K562 (cell line): Measurements from ENCODE around the gene ABAT. TPM values are rescaled to one million over a fixed set of nuclear protein-coding genes. Genes with fewer than 3 reads are reported as not detected.

ENCODE experiments used
- AFF4 ChIP-seq: sonication (generic); formaldehyde crosslinking; IDR thresholded peaks from 2 replicates; pipeline ENCODE4 v1.8.0; 2023; ENCODE audit warnings: mild to moderate bottlenecking, missing genetic modification reagents
- CREB5 ChIP-seq: fragments of 250-450 bp; sonication (Bioruptor Pico); IDR thresholded peaks from 2 replicates; pipeline ENCODE4 v1.5.0; 2020; ENCODE audit warnings: mild to moderate bottlenecking
- FOS ChIP-seq: IDR thresholded peaks from 3 replicates; pipeline ENCODE4 v1.6.1; 2011; ENCODE audit not compliant: insufficient read length; ENCODE audit errors: extremely low read depth
- HIVEP1 ChIP-seq: fragments of 250-450 bp; sonication (Bioruptor Pico); IDR thresholded peaks from 2 replicates; pipeline ENCODE4 v1.4.0; 2020; ENCODE audit warnings: mild to moderate bottlenecking
- PYGO2 ChIP-seq: fragments of 450-650 bp; IDR thresholded peaks from 2 replicates; pipeline ENCODE4 v1.6.1; 2016; ENCODE audit warnings: mild to moderate bottlenecking, missing genetic modification characterization, moderate library complexity, missing compliant biosample characterization
- RBM34 ChIP-seq: fragments of 200-400 bp; formaldehyde crosslinking; IDR thresholded peaks from 2 replicates; pipeline ENCODE4 v1.6.1; 2018; ENCODE audit warnings: low read length, borderline replicate concordance; ENCODE audit not compliant: insufficient read depth
- RCOR1 ChIP-seq, 2 experiments: IDR thresholded peaks; 2 replicates each; pipeline ENCODE4 v1.6.1; 2012; ENCODE audit warnings: low read depth in 2 of 2, low read length in 2 of 2, borderline replicate concordance in 1 of 2, improper control_type of control experiment in 1 of 2
- SP1 ChIP-seq: sonication (generic); formaldehyde crosslinking; IDR thresholded peaks from 2 replicates; pipeline ENCODE4 v1.8.1; 2022; ENCODE audit warnings: mild to moderate bottlenecking, missing genetic modification reagents
- SP2 ChIP-seq: IDR thresholded peaks from 2 replicates; pipeline ENCODE4 v1.6.1; 2011; ENCODE audit warnings: mild to moderate bottlenecking, low read depth, low read length, moderate library complexity; ENCODE audit not compliant: poor library complexity, severe bottlenecking; ENCODE audit errors: extremely low read depth
- TRIM28 ChIP-seq: fragments of 450-650 bp; IDR thresholded peaks from 2 replicates; pipeline ENCODE4 v1.6.1; 2017
- YY1 ChIP-seq, 3 experiments: IDR thresholded peaks; 2 replicates each; pipeline ENCODE4 v1.6.1; 2011; ENCODE audit warnings: low read length in 2 of 3, mild to moderate bottlenecking in 2 of 3, moderate library complexity in 2 of 3, borderline replicate concordance in 1 of 3, control low read depth in 1 of 3, low read depth in 1 of 3; ENCODE audit not compliant: insufficient read depth in 3 of 3, insufficient replicate concordance in 2 of 3, control insufficient read depth in 1 of 3, insufficient read length in 1 of 3; ENCODE audit errors: extremely low read depth in 1 of 3
- ZBTB8A ChIP-seq: fragments of 450-650 bp; IDR thresholded peaks from 2 replicates; pipeline ENCODE4 v1.6.1; 2018; ENCODE audit warnings: mild to moderate bottlenecking, moderate library complexity; ENCODE audit not compliant: partially characterized antibody
- ZFP1 ChIP-seq: fragments of 450-650 bp; formaldehyde crosslinking; IDR thresholded peaks from 2 replicates; pipeline ENCODE4 v1.4.0; 2020; ENCODE audit warnings: mild to moderate bottlenecking, mixed read lengths
- polyA plus RNA-seq, 8 experiments: library from polyadenylated mRNA; depleted of rRNA in 4 of 8; stranded (reverse) in 5 of 8; unstranded in 3 of 8; fragments of >200 nt; fragmentation: Nextera tagmentation in 2 of 8; fragmentation: Illumina TruSeq in 1 of 8; extraction: Ambion mirVana in 2 of 8; extraction: Trizol in 1 of 8; gene quantifications; 2 replicates each; pipeline versions ENCODE4 v1.2.1 to v1.2.3, GENCODE V29; 2011 to 2014; ENCODE audit warnings: inconsistent platforms in 1 of 8, missing spikeins in 1 of 8
- total RNA-seq, 7 experiments: library from RNA; depleted of rRNA in 6 of 7; stranded (reverse); fragments of >200 nt in 6 of 7; fragmentation: Illumina TruSeq in 2 of 7; extraction: Trizol in 2 of 7; gene quantifications; 2 replicates each; pipeline versions ENCODE4 v1.2.1 to v1.2.3, GENCODE V29; 2011 to 2021; ENCODE audit warnings: low replicate concordance in 1 of 7
- TF ChIP-seq, protein P1 (sequence below): fragments of 450-650 bp; IDR thresholded peaks from 2 replicates; pipeline ENCODE4 v1.6.1; 2018; ENCODE audit not compliant: partially characterized antibody

Gene ABAT
- total and polyA plus RNA-seq, 9 of the 15 experiments (the other 6 are each of a cell fraction or from before 2014, with no cell fraction given): 0.01 to 0.49 (median 0.10) TPM

- TF ChIP-seq, protein P1, sequence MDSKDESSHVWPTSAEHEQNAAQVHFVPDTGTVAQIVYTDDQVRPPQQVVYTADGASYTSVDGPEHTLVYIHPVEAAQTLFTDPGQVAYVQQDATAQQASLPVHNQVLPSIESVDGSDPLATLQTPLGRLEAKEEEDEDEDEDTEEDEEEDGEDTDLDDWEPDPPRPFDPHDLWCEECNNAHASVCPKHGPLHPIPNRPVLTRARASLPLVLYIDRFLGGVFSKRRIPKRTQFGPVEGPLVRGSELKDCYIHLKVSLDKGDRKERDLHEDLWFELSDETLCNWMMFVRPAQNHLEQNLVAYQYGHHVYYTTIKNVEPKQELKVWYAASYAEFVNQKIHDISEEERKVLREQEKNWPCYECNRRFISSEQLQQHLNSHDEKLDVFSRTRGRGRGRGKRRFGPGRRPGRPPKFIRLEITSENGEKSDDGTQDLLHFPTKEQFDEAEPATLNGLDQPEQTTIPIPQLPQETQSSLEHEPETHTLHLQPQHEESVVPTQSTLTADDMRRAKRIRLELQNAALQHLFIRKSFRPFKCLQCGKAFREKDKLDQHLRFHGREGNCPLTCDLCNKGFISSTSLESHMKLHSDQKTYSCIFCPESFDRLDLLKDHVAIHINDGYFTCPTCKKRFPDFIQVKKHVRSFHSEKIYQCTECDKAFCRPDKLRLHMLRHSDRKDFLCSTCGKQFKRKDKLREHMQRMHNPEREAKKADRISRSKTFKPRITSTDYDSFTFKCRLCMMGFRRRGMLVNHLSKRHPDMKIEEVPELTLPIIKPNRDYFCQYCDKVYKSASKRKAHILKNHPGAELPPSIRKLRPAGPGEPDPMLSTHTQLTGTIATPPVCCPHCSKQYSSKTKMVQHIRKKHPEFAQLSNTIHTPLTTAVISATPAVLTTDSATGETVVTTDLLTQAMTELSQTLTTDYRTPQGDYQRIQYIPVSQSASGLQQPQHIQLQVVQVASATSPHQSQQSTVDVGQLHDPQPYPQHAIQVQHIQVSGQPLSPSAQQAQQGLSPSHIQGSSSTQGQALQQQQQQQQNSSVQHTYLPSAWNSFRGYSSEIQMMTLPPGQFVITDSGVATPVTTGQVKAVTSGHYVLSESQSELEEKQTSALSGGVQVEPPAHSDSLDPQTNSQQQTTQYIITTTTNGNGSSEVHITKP: peak; percentile 27
- TF ChIP-seq PYGO2 (tag): no peak
- peak; percentile 47 for TF ChIP-seq FOS
- TF ChIP-seq SP1 (CRISPR knock-in tag): no peak
- TF ChIP-seq HIVEP1: no peak
- no peak for TF ChIP-seq CREB5 (CRISPR knock-in tag)
- no peak for TF ChIP-seq AFF4 (CRISPR knock-in tag)
- TF ChIP-seq ZFP1 (CRISPR knock-in tag): no peak
- TF ChIP-seq SP2: peak; percentile 37
- TF ChIP-seq ZBTB8A: no peak
- no peak for TF ChIP-seq TRIM28
- TF ChIP-seq RCOR1 (IDR thresholded peaks at IDR 0.05; ENCODE audit: borderline replicate concordance in 1 of 2, low read depth in 2 of 2, low read length in 2 of 2): no peak
- no peak for TF ChIP-seq RBM34
- TF ChIP-seq YY1 (IDR thresholded peaks at IDR 0.05; ENCODE audit: borderline replicate concordance in 1 of 3, control insufficient read depth in 1 of 3, extremely low read depth in 1 of 3, insufficient read depth in 3 of 3, insufficient read length in 1 of 3, insufficient replicate concordance in 2 of 3, low read depth in 1 of 3, low read length in 2 of 3): no peak
Measured at GRCh38 chr16:8674413-8675022, at the start of gene ABAT (continued).
